Stomach (tissue), 9 donors: ENCODE results near the gene CCDC69. TPM values are rescaled to one million over a fixed set of nuclear protein-coding genes. Genes with fewer than 3 reads are reported as not detected.

ENCODE experiments used
- DNase-seq, 2 donors: peaks; one replicate each; pipeline versions ENCODE4 v3.0.0 to v3.0.0-alpha.2; 2013 to 2019
- H3K27ac ChIP-seq, 5 donors: fragments of 200-600 bp in 4 of 5; sonication (generic) in 4 of 5; one replicate each; pipeline ENCODE4 v1.5.1; 2013 to 2019; ENCODE audit warnings: mild to moderate bottlenecking in 1 of 5, moderate library complexity in 1 of 5
- H3K27me3 ChIP-seq, 3 donors: fragments of 200-600 bp; sonication (generic); one replicate each; pipeline ENCODE4 v1.5.1; 2017 to 2019; ENCODE audit warnings: mixed run types in 1 of 3
- H3K36me3 ChIP-seq, 4 donors: fragments of 200-600 bp; sonication (generic); 1 replicate in 3 of 4; 2 replicates in 1 of 4; pipeline ENCODE4 v1.5.1; 2016 to 2019
- H3K4me1 ChIP-seq, 4 donors: fragments of 200-600 bp; sonication (generic); one replicate each; pipeline ENCODE4 v1.5.1; 2016 to 2019
- H3K4me3 ChIP-seq, 4 donors: fragments of 200-600 bp; sonication (generic) in 3 of 4; one replicate each; pipeline ENCODE4 v1.5.1; 2016 to 2019; ENCODE audit warnings: mild to moderate bottlenecking in 1 of 4
- H3K9me3 ChIP-seq, 4 donors: fragments of 200-600 bp; sonication (generic); one replicate each; pipeline ENCODE4 v1.5.1; 2016 to 2019
- EP300 ChIP-seq: sonication (generic); formaldehyde crosslinking; IDR thresholded peaks from one replicate; pipeline ENCODE4 v1.6.1; 2017; ENCODE audit warnings: antibody characterized with exemption
- POLR2A ChIP-seq, 4 donors: fragments of 450-650 bp; IDR thresholded peaks; one replicate each; pipeline ENCODE4 v1.6.1; 2016; ENCODE audit warnings: antibody characterized with exemption in 4 of 4, control low read depth in 2 of 4, mild to moderate bottlenecking in 1 of 4, moderate library complexity in 1 of 4
- POLR2AphosphoS5 ChIP-seq, 3 donors: sonication (generic); formaldehyde crosslinking; IDR thresholded peaks; one replicate each; pipeline ENCODE4 v1.6.1; 2016; ENCODE audit warnings: antibody characterized with exemption in 3 of 3
- WGBS, 5 donors: extraction: QIAGEN DNeasy Blood & Tissue Kit in 3 of 5; methylation state at CpG; one replicate each; pipeline versions ENCODE4 v1.1.5 to v1.1.7; 2013 to 2018; 5-methylcytosine and 5-hydroxymethylcytosine counted together
- intact Hi-C: fragments of 100-400 bp; cut with DNase I; formaldehyde crosslinking; loops from one replicate; pipeline ENCODE4 v1.15.1; 2023; ENCODE audit warnings: low total_unique reads
- polyA plus RNA-seq, 3 donors: library from polyadenylated mRNA; stranded (reverse); fragments of 200-250 nt; gene quantifications; one replicate each; pipeline ENCODE4 v1.2.3, GENCODE V29; 2013
- total RNA-seq, 5 donors: library from RNA; depleted of rRNA; stranded (reverse); fragments of >200 nt; gene quantifications; one replicate each; pipeline versions ENCODE4 v1.1.0 to v1.2.3, GENCODE V29; 2014 to 2016
- TF ChIP-seq, protein P1 (sequence below), 7 experiments: fragments of 450-650 bp in 4 of 7; fragments of 200-600 bp in 3 of 7; sonication (generic) in 3 of 7; IDR thresholded peaks; one replicate each; pipeline ENCODE4 v1.5.1; 2016 to 2019; ENCODE audit warnings: antibody characterized with exemption in 7 of 7, control low read depth in 2 of 7, mild to moderate bottlenecking in 1 of 7
- donor health status: healthy with polysubstance abuse.
- donor health status: Bipolar disorder and iron deficiency.
- donor health status: healthy.

CCDC69 gene
- total and polyA plus RNA-seq, 8 donors: 5.5 to 173 (median 31.0) TPM

DNA sequence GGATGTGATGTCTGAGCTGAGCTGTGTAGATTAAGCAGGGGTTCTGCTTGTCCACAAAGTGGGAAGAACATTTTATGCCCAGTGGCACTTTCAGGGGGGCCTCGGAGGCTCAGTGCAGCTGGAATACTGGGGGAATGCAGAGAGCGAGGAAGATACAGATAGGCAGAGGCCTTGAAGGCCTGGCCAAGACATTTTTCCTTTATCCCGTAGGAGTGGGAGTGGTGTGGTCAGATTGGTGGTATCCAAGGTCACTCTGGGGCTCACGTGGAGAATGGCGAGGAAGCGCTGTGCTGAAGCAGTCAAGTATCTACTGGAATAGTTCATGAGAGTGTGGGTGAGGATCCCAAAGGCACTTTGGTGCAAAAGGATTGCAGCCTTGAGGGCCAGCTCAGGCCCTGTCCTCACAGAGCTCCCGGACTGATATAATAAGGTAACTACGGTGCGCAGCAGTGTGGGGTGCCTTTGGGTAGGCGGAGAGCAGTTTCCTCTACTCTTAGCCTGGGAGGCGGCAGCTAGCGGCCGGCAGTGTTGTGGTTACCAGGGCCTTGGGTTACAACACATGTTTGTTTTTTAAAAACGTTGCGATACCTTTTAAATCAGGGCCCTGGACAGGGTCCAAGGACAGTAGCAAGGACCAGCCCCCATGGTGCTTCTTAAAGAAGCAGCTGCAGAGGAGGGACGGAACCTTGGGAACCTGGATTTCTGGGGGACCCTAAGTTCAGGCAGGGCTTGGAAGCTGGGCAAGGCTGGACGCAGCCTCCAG, 10.8 kb upstream of the CCDC69 start:
- 30 to 37% (median 36%) methylated on average over 17 of the region's 17 CpGs for WGBS, 5 donors
- peak; percentile 60 to 82 for DNase-seq
- TF ChIP-seq POLR2A (IDR thresholded peaks at IDR 0.05): no peak
- TF ChIP-seq POLR2AphosphoS5 (IDR thresholded peaks at IDR 0.05): peak; percentile 10 to 53 (median 24)
- Histone ChIP-seq H3K9me3 (no peaks in the 10 kb centered on the region), H3K4me1 (peaks cover 8 to 32% (median 22%) of the 10 kb centered on the region in 4 donors), H3K27me3 (no peaks in the 10 kb centered on the region), H3K27ac (peak overlapping the region in 3 of 5 donors; percentile 43 to 70 (median 65)), H3K36me3 (no peaks in the 10 kb centered on the region), H3K4me3 (peak overlapping the region in 2 of 4 donors; percentile 4 to 9)
- intact Hi-C loops: no loop called here

DNA sequence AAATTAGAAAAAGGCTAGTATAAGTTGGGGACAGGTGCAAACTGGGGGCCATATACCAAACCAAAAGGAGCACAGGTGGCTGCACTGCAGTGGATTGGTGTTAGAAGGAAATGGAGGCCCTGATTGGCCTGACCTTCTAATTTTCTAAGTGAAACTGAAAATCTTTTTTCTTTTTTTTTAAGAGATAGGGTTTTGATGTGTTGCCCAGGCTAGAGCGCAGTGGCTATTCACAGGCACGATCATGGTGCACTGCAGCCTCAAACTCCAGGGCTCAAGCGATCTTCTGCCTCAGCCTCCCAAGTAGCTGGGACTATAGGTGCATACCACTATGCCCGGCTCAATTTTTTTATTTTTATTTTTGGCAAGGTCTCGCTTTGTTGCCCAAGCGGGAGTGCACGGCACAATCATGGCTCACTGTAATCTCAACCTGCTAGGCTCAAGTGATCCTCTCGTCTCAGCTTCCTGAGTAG, 9.8 kb upstream of the CCDC69 start:
- WGBS, 5 donors: 83 to 90% (median 88%) methylated on average over 8 of the region's 8 CpGs
- Histone ChIP-seq H3K27ac (peak overlapping the region in 1 of 5 donors; percentile 43), H3K4me3 (no peak overlapping the region), H3K9me3 (no peaks in the 10 kb centered on the region), H3K27me3 (no peaks in the 10 kb centered on the region), H3K36me3 (no peaks in the 10 kb centered on the region), H3K4me1 (peaks cover 8 to 30% (median 19%) of the 10 kb centered on the region in 4 donors)
- TF ChIP-seq POLR2A (IDR thresholded peaks at IDR 0.05) (no peak), POLR2AphosphoS5 (IDR thresholded peaks at IDR 0.05) (no peak), EP300 (no peak)
- TF ChIP-seq, protein P1, sequence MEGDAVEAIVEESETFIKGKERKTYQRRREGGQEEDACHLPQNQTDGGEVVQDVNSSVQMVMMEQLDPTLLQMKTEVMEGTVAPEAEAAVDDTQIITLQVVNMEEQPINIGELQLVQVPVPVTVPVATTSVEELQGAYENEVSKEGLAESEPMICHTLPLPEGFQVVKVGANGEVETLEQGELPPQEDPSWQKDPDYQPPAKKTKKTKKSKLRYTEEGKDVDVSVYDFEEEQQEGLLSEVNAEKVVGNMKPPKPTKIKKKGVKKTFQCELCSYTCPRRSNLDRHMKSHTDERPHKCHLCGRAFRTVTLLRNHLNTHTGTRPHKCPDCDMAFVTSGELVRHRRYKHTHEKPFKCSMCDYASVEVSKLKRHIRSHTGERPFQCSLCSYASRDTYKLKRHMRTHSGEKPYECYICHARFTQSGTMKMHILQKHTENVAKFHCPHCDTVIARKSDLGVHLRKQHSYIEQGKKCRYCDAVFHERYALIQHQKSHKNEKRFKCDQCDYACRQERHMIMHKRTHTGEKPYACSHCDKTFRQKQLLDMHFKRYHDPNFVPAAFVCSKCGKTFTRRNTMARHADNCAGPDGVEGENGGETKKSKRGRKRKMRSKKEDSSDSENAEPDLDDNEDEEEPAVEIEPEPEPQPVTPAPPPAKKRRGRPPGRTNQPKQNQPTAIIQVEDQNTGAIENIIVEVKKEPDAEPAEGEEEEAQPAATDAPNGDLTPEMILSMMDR (IDR thresholded peaks at IDR 0.05): no peak
- intact Hi-C loops: no loop called here
- no peak for DNase-seq

DNA sequence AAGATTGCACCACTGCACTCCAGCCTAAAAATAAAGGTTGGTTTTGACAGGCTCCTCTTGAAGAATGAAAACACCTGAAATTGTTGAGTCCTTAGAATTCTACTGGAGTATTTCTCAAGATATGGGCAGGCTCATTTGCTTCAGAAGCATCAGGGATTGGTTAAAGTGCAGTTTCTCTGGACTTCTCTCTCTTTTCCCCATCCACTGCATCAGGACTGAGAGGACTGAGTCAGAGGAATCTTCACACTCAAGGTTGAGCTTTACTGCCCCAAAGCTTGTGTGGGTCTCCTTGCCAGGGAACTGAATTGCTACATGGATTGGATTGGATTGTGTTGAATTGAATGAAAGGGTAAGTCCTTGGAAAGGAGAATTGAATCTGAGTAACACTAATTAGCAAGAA, 7.5 kb upstream of the CCDC69 start:
- no peak overlapping the region for H3K4me3 ChIP-seq
- no peak for TF ChIP-seq POLR2A (IDR thresholded peaks at IDR 0.05)
- TF ChIP-seq, protein P1 (IDR thresholded peaks at IDR 0.05): no peak
- no peak for TF ChIP-seq EP300
- TF ChIP-seq POLR2AphosphoS5 (IDR thresholded peaks at IDR 0.05): no peak
- no peaks in the 10 kb centered on the region for H3K27me3 ChIP-seq
- no peaks in the 10 kb centered on the region for H3K9me3 ChIP-seq
- no peak overlapping the region for H3K27ac ChIP-seq
- DNase-seq: no peak
- peaks cover 8 to 20% (median 17%) of the 10 kb centered on the region in 4 donors for H3K4me1 ChIP-seq
- intact Hi-C loops: no loop called here
- no peaks in the 10 kb centered on the region for H3K36me3 ChIP-seq

DNA sequence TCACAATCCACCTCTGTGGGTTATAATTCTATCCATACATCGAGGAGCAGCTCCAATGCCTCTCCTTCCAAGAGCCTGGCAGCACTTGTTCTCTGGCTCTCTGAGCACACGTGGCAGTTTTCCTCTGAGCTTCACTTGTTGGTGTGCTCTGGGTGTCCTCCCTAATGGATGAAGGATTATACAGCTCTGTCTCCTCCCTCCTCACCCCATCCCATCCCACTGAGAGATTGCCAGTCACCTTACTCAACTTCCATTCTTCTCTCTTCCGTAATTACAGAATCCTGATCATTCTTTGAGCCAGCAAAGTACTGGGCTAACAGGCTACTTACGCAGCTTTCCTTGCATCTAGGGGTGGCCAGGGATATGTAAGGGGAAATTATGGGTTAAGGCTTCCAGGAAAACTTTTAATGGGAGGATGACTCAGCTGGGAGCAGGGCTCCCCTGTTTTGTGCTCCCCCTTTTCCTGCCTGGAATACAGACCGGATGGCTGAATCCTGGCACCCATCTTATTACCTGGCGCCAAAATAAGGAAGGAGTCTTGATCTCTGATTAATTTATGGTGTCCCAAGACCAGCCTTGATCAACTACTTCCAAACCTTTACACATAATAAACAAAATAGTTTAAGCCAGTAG, 6.3 kb upstream of the CCDC69 start:
- Histone ChIP-seq H3K4me3 (no peak overlapping the region), H3K9me3 (no peaks in the 10 kb centered on the region), H3K4me1 (peaks cover 8 to 17% (median 14%) of the 10 kb centered on the region in 4 donors), H3K27me3 (no peaks in the 10 kb centered on the region), H3K36me3 (no peaks in the 10 kb centered on the region), H3K27ac (peak overlapping the region in 2 of 5 donors; percentile 15 to 31)
- intact Hi-C loops: no loop called here
- DNase-seq: no peak
- WGBS, 5 donors: 59 to 65% (median 62%) methylated on average over 6 of the region's 6 CpGs
- TF ChIP-seq POLR2A (IDR thresholded peaks at IDR 0.05) (no peak), EP300 (no peak), POLR2AphosphoS5 (IDR thresholded peaks at IDR 0.05) (no peak)
- TF ChIP-seq, protein P1 (IDR thresholded peaks at IDR 0.05): no peak
